ENCODE data around the gene MNX1.

- TF ChIP-seq CTCF (IDR thresholded peaks at IDR 0.05) (no peak), POLR2A (IDR thresholded peaks at IDR 0.05) (no peak)
Measured at GRCh38 chr7:157033483-157034473, 23.3 kb upstream of the MNX1 start.

All from body of pancreas (tissue), 4 donors.